IPS-15b (cell line): Measurements from ENCODE around the gene CRHR1.

Experiments used
- H3K27me3 ChIP-seq: one replicate; pipeline ENCODE4 v1.6.1; 2013; ENCODE audit warnings: low read length; ENCODE audit not compliant: control insufficient read depth, insufficient read depth
- H3K36me3 ChIP-seq: one replicate; pipeline ENCODE4 v1.6.1; 2013; ENCODE audit warnings: low read length; ENCODE audit not compliant: control insufficient read depth, insufficient read depth
- H3K4me1 ChIP-seq: one replicate; pipeline ENCODE4 v1.6.1; 2013; ENCODE audit warnings: mild to moderate bottlenecking, low read length; ENCODE audit not compliant: control insufficient read depth, insufficient read depth
- H3K4me3 ChIP-seq: one replicate; pipeline ENCODE4 v1.5.1; 2013; ENCODE audit warnings: low read depth, low read length
- H3K9ac ChIP-seq: one replicate; pipeline ENCODE4 v1.6.1; 2013; ENCODE audit warnings: low read depth, mild to moderate bottlenecking, low read length
- H3K9me3 ChIP-seq: one replicate; pipeline ENCODE4 v1.6.1; 2013; ENCODE audit warnings: mild to moderate bottlenecking, low read length; ENCODE audit not compliant: control insufficient read depth, insufficient read depth

The CRHR1 gene

DNA sequence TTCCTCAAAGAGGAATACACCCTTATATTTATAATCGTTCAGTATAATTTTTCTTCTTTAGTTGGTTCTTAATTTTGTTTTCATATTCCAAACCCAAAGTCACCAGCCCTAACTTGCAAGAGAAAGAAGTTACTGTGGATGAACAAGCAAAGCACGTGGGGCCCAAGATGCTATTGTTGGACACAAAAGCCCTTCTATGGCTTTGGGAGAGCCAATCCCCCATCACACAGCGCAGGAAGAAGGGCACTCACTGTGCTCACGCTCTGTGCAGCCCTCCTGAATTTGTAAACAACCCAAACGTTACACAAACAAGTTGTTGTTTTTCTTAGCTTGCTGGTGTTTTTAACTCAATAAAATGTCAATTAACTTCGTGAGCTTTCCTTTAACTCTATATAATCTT, 83.1 kb downstream of the CRHR1 start:
- Histone ChIP-seq H3K9me3 (no peaks in the 10 kb centered on the region), H3K4me3 (no peak overlapping the region), H3K27me3 (no peaks in the 10 kb centered on the region), H3K4me1 (peaks cover 5% of the 10 kb centered on the region), H3K36me3 (no peaks in the 10 kb centered on the region), H3K9ac (no peak overlapping the region)

DNA sequence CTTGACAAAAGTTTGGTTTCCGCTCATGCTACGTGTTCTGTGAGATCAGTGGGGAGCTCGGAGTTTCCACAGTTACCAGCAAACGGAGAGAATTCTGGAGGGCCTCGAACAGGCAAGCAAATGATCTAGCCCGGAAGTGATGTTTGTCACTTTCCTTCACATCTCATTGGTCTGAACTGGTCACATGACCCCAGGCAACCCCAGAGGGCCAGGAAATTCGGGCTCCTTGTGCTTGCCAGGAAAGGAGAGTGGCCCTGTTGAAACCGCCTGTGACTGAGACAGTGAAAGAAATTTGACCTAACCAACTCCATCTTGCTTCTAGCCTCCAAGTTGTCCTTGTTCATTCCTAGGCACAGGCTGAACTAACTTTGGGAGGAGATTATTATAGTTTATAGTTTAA, 83.6 kb downstream of the CRHR1 start:
- Histone ChIP-seq H3K4me3 (no peak overlapping the region), H3K4me1 (peaks cover 5% of the 10 kb centered on the region), H3K9ac (no peak overlapping the region), H3K27me3 (no peaks in the 10 kb centered on the region), H3K9me3 (no peaks in the 10 kb centered on the region), H3K36me3 (no peaks in the 10 kb centered on the region)

GRCh38 chr17:45868276-45868675, 84.2 kb downstream of the CRHR1 start:
- Histone ChIP-seq H3K4me3 (no peak overlapping the region), H3K36me3 (no peaks in the 10 kb centered on the region), H3K27me3 (no peaks in the 10 kb centered on the region)

GRCh38 chr17:45869676-45870341, 85.7 kb downstream of the CRHR1 start:
- H3K9me3 ChIP-seq = no peaks in the 10 kb centered on the region
- peaks cover 5% of the 10 kb centered on the region for H3K4me1 ChIP-seq
- H3K36me3 ChIP-seq = no peaks in the 10 kb centered on the region
- H3K27me3 ChIP-seq = no peaks in the 10 kb centered on the region
- H3K4me3 ChIP-seq = no peak overlapping the region
- no peak overlapping the region for H3K9ac ChIP-seq

More at GRCh38 chr17:45868276-45868675, 84.2 kb downstream of the CRHR1 start:
- Histone ChIP-seq H3K4me1 (peaks cover 5% of the 10 kb centered on the region), H3K9ac (no peak overlapping the region), H3K9me3 (no peaks in the 10 kb centered on the region)

DNA sequence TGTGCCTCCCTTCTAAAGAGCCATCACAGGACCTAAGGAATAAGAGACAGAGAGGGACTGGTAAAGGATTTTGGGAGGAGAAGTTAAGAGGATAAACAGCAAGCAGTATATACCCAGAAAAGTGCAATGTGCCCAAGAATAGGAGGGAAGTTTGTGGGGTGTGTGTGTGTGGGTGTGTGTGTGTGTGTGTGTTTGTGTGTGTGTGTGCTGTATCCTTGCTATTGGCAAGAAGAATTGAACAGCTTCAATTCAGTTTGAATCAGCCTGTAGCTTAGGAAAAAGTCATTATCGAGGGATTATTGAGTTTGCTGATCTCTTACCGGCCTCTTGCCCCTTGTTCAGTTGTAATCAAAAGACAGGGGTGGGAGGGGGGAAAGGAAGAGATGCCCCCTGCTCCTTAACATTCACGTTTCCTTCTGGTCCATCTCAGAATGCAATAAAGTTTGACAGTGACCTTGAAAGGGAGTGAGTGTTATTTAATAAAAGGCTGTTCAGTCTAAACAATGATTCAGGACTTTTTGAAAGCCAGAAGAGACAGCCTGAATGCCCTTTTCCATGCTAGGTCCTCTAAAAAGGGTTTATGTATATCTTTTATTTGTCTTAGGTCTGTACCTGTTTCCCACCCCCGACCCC, 86.3 kb downstream of the CRHR1 start:
- H3K9ac ChIP-seq = no peak overlapping the region
- no peaks in the 10 kb centered on the region for H3K36me3 ChIP-seq
- no peaks in the 10 kb centered on the region for H3K9me3 ChIP-seq
- peaks cover 5% of the 10 kb centered on the region for H3K4me1 ChIP-seq
- H3K4me3 ChIP-seq = no peak overlapping the region
- no peaks in the 10 kb centered on the region for H3K27me3 ChIP-seq

- Histone ChIP-seq H3K36me3 (no peaks in the 10 kb centered on the region), H3K4me3 (no peak overlapping the region), H3K9ac (no peak overlapping the region), H3K4me1 (peaks cover 2% of the 10 kb centered on the region), H3K27me3 (no peaks in the 10 kb centered on the region), H3K9me3 (no peaks in the 10 kb centered on the region)
Measured at GRCh38 chr17:45871718-45872117, 87.6 kb downstream of the CRHR1 start.

DNA sequence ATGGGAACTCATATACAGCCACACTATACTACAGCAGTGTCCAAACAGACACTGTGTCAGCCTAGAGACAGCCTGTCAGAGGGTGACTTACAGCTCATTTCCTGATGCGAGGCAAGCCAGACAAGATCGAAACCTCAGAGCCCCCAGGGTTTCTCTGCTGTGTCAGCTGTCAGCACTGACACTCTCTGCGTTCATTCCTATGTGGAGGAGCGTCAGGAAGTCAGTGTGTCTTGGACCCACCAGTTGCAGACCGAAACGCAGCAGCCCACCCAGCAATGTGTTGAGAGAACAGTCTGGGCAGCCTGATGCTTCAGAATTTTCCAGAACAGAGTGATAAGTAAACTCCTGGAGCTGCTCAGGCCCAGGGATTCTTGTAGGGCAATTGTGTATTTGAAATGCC, 89.6 kb downstream of the CRHR1 start:
- Histone ChIP-seq H3K27me3 (no peaks in the 10 kb centered on the region), H3K4me1 (peaks cover 2% of the 10 kb centered on the region), H3K9ac (no peak overlapping the region), H3K4me3 (no peak overlapping the region), H3K36me3 (no peaks in the 10 kb centered on the region), H3K9me3 (no peaks in the 10 kb centered on the region)

DNA sequence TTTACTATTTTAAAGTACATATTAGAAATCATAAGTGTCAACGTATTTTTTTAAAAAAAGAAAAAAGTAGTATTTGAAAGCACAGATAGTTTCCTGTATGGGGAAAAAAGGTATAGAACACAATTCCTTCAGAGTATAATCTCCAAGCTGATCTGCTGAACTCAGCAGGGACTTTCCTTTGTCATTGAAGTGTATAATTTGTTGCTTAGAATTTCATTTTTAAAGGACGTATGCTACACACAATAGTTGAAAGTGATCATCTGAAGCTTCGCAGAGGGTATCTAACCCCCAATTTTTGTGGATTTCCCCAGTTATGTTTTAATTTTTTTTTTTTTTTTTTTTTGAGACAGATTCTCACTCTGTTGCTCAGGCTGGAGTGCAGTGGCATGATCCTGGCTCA, 90.0 kb downstream of the CRHR1 start:
- Histone ChIP-seq H3K27me3 (no peaks in the 10 kb centered on the region), H3K36me3 (no peaks in the 10 kb centered on the region), H3K4me1 (peaks cover 2% of the 10 kb centered on the region), H3K9ac (no peak overlapping the region), H3K9me3 (no peaks in the 10 kb centered on the region), H3K4me3 (no peak overlapping the region)

GRCh38 chr17:45876539-45876938, 92.4 kb downstream of the CRHR1 start:
- Histone ChIP-seq H3K36me3 (no peaks in the 10 kb centered on the region), H3K4me3 (no peak overlapping the region), H3K9ac (no peak overlapping the region), H3K27me3 (no peaks in the 10 kb centered on the region), H3K9me3 (no peaks in the 10 kb centered on the region), H3K4me1 (no peaks in the 10 kb centered on the region)

- H3K4me3 ChIP-seq = no peak overlapping the region
- no peaks in the 10 kb centered on the region for H3K27me3 ChIP-seq
- H3K4me1 ChIP-seq = no peaks in the 10 kb centered on the region
- no peak overlapping the region for H3K9ac ChIP-seq
- no peaks in the 10 kb centered on the region for H3K36me3 ChIP-seq
- no peaks in the 10 kb centered on the region for H3K9me3 ChIP-seq
Measured at GRCh38 chr17:45877467-45877866, 93.3 kb downstream of the CRHR1 start.

GRCh38 chr17:45883063-45883462, 98.9 kb downstream of the CRHR1 start:
- Histone ChIP-seq H3K36me3 (no peaks in the 10 kb centered on the region), H3K9ac (no peak overlapping the region), H3K4me3 (no peak overlapping the region), H3K27me3 (no peaks in the 10 kb centered on the region), H3K9me3 (no peaks in the 10 kb centered on the region), H3K4me1 (no peaks in the 10 kb centered on the region)
